NCI-H146 (cell line): Measurements from ENCODE around the gene YDJC.
"Not testable (repeated sequence)": the region's sequence is repeated elsewhere in the genome, so short reads cannot be mapped to it uniquely, and the experiment has no call there.

Experiments
- DNase-seq: peaks from one replicate; lab custom pipeline; 2025; lab: John Stamatoyannopoulos, UW

YDJC gene, protein sequence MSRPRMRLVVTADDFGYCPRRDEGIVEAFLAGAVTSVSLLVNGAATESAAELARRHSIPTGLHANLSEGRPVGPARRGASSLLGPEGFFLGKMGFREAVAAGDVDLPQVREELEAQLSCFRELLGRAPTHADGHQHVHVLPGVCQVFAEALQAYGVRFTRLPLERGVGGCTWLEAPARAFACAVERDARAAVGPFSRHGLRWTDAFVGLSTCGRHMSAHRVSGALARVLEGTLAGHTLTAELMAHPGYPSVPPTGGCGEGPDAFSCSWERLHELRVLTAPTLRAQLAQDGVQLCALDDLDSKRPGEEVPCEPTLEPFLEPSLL

DNA sequence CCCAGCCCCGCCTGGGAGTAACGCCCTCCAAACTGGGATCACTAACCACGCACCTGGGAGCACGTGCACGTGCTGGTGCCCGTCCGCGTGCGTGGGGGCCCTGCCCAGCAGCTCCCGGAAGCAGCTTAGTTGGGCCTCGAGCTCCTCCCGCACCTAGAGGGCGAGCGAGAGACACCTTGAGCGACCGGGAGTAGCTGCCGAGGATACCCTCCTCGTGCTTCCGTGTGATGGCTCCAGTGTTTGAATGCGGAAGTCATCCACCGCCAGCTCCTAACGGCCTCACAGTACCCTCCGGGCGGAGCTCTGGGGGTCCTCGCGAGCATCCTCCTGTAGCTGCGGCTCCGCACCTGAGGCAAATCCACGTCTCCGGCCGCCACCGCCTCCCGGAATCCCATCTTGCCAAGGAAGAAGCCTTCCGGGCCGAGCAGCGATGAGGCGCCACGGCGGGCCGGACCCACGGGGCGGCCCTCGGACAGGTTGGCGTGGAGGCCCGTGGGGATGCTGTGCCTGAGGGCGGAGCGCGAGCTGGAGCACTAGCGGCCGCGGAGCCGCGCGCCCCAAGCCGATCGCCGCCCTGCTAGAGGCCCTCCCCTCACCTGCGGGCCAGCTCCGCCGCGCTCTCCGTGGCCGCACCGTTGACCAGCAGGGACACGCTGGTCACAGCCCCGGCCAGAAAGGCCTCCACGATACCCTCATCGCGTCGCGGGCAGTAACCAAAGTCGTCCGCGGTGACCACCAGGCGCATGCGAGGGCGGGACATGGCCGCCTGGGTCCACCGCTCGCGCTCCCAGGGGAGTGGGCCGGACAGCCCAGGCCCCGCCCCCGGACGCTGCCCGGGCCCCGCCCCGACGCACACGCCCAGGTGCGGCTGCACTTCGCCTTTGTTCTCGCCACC is at the start of gene YDJC:
TSS of gene YDJC (minus strand) at position 768 of the 895 bp plus-strand sequence. CDS start at position 760, 8 bp downstream.
- DNase-seq, result peak; percentile 88

DNA sequence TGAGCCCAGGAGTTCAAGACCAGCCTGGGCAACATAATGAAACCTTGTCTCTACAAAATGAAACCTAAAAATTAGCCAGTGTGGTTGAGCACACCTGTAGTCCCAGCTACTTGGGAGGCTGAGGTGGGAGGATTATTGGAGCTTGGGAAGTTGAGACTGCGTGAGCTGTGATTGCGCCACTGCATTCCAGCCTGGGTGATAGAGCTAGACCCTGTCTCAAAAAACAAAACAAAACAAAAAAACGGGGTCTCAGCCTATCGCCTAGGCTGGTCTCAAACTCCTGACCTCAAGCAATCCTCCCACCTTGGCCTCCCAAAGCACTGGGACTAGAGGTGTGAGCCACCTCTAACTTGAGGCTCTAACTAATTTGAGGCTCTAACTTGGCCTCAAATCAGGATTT is 49.6 kb upstream of the YDJC start:
- DNase-seq, result no peak

DNA sequence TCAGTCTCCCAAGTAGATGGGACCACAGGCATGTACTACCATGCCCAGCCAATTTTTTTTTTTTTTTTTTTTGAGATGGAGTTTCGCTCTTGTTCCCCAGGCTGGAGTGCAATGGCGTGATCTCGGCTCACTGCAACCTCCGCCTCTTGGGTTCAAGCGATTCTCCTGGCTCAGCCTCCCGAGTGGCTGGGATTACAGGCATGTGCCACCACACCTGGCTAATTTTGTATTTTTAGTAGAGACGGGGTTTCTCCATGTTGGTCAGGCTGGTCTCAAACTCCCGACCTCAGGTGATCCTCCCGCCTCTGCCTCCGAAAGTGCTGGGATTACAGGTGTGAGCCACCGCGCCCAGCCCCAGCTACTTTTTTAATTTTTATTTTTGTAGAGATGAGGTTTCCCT is 49.0 kb upstream of the YDJC start:
- DNase-seq, result not testable (repeated sequence)

DNA sequence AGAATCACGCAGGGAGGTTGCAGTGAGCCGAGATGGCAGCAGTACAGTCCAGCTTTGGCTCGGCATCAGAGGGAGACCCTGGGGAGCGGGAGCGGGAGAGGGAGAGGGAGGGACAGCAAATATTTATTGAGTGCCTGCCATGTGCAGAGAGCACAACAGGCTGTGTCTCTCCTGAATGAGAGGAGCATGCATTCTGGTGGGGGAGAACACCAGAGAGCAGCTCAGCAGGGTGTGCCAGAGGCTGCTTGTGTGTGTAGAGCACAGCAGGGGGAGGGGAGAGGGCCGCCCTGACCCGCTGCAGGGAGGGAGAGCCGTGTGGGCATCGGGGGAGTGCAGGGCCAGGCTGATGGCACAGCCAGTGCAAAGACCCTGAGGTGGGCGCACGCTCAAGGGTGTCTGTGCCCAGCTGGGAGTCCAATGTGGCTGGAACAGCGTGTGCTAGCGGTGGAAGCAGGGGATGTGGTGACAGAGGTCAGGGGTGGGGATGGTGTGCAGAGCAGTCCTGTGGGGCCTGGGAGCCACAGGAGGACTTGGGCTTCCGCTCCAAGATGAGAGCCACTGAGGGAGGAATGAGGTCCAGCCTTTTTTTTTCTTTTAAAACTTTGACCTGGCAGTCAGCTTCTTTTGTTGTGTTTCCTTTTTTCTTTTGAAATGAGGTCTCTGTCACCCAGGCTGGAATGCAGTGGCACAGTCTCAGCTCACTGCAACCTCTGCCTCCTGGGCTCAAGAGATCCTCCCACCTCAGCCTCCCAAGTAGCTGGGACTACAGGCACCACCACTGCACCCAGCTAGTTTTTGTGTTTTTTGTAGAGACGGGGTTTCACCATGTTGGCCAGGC is 48.0 kb upstream of the YDJC start:
- DNase-seq, result peak; percentile 32

DNA sequence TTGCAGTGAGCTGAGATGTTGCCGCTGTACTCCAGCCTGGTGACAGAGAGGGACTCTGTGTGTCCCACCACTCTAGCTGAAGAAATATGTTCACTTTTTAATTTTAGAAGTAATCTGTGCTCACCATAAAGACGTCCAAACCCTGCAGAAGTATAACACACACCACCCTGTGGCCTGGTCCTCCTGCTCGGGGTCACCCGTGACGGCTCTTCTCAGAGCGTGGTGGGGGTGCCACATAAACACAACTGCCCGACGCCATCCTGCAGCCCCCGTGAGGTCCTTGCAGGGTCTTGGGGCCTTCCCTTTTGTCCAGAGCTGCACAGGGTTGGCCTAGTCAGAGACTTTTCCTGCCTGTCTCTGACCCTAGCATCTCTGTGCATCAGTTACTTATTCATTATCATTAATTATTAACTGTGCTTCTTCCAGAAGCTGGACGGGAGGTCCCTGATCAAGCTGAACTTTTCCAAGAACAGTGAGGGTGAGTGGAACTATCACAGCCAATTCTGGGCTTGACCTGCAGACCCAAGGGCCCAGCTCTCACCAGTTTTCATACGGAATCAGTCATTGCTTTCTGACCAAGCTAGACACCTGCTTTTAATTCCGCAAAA is 44.9 kb upstream of the YDJC start:
- no peak for DNase-seq

DNA sequence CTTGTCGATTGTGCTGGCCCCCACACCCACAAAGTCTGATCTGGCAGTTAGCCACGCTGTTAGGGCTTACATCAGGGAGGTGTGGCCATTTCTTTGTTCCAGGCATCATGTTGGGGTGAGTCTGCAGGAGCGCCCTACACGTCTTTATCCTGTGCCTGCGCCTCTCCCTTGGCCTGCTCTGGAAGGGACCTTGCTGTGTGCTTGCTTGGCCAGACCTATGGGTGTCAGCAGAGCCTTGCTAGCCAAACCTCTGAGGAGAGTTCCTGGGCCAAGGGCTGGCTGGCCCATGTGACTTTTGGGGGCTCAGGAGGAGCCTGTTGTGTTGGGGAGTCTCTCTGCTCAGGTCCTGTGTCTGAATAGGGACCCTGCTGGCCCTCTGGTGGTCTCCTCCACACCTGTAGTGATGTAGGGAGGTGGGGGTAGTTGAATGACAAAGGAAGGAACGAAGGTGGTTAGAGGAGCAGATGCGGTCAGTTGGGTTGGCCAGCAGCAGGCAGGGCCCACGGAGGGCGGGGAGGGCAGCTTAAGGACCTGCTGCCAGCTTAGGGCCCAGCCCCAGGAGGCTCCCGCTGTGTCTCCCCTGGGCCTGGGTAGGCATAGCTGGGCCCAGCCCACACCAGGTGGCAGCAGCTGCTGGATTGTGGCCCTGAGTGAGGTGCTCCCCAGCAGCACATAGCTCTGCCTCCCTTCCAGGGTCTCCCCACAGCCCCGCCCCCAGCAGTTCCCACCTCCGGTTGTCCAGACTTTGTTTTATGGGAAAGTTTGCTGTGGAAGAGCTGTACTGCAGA is 43.9 kb upstream of the YDJC start:
- DNase-seq, result no peak

DNA sequence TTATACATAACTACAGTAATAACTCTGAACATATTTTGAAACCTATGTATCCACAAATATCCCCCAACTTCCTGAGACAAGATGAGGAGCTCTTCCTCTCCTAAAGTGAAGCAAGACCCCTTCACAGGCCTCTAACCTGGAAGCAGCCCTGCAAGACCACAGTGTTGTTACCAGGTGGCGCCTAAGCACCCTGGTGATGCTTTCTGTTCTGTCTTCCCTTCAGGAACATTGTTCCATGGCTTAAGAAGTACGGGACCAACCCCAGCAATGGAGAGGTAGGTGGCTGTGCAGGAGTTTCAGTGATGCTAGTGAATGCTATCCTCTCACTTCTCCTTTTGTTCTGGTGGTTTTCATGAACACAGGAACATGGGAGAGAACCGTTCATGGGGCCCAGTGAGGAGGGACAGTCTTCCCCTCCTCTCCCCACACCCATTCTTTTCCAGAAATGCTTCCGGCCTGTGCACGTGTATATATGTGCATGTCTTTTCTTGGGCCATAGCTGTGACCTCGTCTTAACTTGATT is 42.3 kb upstream of the YDJC start:
- no peak for DNase-seq

DNA sequence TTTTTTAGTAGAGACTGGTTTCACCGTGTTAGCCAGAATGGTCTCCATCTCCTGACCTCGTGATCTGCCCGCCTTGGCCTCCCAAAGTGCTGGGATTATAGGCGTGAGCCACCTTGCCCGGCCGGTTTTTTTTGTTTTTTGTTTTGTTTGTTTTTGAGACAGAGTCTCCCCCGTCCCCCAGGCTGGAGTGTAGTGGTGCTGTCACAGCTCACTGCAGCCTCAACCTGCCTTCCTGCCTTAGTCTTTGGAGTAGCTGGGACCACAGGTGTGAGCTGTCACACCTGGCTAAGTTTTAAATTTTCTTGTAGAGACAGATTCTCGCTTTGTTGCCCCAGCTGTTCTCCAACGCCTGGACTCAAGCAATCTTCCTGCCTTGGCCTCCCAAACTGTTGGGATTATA is 39.2 kb upstream of the YDJC start:
- no peak for DNase-seq

DNA sequence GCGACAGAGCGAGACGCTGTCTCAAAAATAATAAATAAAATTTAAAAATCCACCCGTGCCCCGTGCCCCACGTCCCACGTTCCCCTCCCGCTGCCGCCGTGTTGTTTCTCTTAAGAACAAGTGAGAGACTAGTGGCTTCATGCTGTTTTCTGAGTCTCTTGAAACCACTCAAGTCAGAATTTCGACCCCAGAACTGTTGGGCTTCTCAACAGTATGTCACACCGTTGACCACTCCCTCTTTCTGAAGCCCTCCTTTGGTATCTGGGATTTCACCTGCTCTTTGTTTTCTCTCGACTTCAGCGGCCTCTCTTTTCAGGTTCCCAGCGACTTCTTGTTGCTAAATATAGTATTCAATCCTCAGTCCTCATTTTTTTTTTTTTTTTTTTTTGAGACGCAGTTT is 37.0 kb upstream of the YDJC start:
- no peak for DNase-seq

DNA sequence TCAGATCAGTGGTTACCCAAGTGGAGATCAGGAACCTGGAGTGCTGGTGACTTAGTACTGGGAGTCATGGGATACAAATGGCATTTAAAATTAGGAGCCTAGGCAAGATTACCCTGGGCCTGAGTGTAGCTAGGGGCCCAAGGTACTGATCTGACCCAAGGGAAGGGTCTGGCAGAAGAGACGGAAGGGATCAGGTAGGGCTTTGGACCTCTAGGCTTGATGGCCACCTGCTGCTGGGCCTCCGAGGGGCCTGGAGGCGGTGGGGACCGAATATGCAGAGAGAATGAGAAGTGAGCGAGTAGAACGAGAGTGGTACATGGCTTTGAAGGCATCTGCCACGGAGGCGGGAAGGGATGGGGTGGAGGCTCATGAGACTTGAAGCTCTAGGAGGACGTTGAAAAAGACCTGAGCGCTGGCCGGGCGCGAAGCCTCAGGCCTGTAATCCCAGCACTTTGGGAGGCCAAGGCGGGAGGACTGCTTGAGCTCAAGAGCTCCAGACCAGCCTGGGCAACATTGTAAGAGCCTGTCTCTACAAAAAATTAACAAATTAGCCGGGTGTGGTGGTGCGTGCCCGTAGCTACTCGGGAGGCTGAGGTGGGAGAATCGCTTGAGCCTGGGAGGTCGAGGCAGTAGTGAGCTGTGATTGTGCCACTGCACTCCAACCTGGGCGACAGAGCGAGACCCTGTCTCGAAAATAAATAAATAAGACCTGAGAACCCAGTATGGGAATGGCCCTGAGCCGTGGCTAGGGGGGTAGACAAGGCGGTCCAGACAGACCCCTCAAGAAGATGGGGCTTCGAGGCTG is 35.4 kb upstream of the YDJC start:
- no peak for DNase-seq

DNA sequence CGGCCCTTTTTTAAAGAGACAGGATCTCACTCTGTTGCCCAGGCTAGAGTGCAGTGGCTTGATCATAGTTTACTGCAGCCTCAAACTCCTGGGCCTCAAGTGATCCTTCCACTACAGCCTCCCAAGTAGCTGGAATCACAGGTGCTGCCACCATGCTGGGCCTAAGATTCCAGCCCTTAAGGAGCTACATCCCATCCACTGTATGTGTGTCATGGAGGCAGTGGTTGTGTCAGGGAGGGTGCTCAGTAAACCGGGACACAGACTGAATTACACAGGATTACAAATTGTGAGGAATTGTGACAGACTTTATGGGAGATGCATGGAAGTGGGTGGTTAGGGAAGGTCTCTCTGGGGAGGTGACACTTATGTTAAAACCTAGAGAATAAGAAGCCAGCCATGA is 33.9 kb upstream of the YDJC start:
- DNase-seq, result no peak

DNA sequence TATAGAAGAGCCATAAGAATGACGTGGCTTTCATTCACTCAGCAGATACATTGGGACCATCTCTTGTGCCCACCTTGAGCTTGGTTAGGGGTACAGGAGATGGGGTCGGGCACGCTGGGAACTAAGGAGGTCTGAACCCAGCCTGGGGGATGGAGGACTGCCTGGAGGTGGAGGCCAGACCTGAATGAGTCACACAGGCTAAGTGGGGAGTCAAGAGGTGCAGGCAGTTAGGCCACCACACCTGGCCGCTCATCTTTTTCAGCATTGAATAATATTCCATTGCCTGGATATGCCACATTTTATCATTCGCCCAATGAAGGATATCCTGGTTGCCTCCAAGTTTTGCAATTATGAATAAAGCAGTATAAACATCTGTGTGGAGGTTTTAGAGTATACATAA is 32.2 kb upstream of the YDJC start:
- no peak for DNase-seq

DNA sequence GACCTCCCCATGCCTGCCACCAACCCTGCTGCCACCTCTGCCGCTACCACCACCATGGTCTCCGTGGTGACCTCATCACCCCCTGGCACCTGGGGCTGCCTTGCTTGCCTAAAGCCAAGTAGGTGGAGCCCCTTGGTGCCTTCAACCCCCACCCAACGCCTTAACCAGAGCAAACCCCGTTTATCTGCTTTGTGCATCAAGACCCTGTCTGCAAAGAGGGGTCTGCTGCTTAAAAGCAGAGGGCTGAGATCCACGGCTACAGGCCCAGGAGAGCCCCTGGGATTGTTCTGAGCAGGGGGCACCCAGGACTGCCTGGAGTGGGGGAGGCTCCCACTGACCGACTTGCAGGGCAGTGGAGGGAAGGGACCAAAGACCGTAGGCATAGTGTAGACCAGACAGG is 31.1 kb upstream of the YDJC start:
- no peak for DNase-seq

DNA sequence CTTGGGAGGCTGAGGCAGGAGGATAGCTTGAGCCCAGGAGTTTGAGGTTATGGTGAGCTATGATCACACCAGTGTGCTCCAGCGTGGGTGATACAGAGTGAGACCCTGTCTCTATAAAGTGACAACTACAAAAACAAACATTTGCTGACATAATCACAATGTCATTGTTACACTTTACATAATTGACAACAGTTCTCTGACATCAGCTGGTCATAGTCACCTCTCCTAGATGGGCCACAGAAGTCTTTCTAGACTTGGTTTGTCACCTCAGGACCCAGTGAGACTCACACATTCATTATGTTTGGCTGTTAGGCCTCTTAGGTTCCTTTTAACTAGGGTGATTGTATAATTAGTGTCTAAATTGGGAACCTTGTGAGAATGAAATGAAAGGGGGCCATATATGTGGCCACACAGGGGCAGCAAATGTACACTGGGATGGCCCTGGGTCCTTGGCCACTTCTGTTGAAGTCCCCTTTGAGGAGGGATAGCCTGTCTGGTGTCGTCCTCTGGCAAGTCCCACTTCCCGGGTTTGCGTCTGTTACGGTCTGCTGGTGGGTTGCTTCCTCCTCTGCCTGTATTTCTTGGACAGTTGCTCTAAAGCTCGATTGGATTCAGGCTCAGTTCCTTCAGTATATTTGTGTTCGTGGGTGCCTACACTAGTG is 30.2 kb upstream of the YDJC start:
- DNase-seq, result no peak

DNA sequence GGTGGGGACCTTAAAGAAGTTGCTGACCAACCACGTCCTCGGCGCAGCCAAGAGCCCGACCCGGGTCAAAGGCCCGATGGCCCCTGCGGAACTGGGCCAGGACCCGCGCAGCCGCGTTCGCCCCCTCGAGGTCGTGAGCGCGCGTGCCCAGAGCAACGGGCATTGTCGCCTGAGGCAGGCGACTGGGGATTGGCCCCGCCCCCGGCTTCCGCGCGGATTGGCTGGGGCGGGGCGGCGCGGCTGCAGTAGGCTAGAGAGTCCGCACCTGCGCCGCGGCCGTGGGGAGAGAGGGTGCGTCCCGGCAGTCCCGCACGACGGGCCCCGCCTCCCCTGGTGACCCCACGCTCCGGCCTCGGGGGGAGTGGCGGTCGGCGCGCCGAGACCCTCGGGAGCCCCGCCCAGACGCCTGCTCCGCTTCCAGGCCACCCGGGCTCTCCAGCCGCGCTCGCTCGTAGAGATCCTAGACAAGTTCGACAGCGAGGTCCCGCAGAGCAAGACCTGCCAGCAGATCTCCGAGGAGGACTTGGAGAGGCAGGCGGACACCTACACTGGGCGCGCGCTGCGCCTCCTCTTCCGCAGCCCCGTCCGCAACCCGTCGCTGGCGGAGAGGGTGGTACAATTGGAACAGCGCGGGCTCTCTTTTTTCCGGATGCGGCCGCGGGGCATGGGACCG is 27.7 kb upstream of the YDJC start:
- peak; percentile 87 for DNase-seq

DNA sequence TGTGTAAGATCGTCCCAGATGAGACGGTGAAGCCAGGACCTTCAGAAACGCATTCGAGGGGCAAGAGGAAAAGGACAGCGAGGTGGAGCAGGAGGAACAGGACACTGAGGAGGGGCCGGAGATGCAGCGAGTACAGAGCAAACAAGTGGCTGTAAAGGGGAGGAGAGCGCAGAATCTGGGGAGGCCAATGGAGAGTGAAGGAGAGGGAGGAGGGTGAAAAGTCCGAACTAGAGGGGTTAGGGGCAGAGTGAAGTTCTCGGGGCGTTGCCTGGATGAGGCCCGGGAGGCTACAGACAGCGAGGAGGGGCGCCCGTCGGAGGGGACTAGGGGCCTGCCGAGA is 27.2 kb upstream of the YDJC start:
- DNase-seq, result no peak

DNA sequence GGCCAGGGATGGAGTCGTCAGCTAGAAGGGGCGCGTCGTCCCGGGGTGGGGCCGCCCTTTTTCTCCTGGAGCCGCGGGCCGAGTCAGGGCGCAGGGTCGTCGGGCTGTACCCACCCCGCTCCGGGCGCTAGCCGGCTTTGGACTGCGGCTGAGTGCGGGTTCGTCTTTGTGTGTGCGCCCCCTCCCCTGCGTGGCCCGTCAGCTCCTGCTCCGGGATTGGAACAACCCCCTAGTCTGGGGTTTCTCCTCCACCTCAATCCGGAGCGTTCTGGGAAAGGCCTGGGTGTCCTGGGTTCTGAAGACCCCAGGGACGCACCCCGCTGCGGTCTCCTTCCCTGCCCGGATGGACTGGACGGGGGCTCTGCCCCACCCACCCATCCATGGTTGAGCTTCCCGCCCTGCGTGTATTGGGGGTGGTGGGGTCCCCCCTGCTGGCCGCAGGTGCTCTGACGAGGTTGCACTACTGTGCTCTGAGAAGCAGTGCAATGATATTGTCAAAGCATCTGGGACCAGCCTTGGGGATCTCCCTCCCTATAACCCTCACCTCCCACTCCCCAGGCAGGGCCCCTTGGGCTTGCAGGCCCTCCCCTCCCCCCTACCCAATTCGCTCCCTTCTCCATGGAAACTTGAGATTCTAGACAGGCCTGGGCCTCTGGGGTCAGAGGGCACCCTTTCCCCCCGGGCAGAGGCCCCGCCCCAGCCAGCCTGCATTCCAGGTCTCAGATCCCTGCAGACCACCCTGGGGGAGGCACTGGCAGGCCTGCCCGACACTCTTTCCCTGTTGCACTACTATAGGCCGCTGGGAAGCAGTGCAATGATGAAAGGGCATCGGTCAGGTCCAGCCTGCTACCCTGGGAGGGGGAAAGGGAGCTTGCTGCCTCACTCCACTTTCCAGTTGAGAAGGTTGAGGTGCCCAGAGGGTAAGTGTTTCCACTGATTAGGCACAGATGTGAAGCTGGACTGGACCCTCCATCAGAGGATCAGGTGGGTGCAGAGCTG is 23.0 kb upstream of the YDJC start:
- DNase-seq, result peak; percentile 17

DNA sequence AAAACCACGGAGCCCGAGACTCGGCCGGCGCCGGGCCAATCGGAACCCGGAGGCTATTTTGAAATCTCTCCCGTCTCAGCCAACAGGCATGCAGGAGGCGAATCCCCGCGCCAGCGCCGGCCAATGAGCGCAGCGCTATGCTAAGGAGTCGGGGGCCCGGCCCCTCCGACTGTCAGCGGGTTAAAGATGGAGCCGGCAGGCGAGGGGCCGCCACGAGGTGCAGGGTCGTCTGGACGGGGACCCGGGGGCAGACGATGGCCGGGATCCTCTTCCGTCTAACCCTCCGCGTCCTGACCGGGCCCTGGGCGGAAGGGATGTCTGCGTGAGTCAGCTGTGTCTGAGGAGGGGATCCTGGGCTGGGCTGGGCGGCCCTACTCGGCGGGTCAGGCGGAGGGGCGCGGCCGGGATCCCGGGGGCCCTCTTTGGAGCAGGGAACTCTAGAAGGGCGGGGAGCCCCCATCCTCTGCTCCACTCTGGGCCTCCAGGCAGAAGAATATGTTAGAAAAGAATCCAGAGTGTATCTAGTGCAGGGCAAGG is 22.3 kb upstream of the YDJC start:
- DNase-seq, result peak; percentile 79
